ENCODE measurements around the gene NTM. TPM values are rescaled to one million over a fixed set of nuclear protein-coding genes. Genes with fewer than 3 reads are reported as not detected.

NTM gene
- polyA plus RNA-seq, 1 donor (not counting 4 experiments of a cell fraction or from before 2014, with no cell fraction given) = 47.9 TPM

DNA sequence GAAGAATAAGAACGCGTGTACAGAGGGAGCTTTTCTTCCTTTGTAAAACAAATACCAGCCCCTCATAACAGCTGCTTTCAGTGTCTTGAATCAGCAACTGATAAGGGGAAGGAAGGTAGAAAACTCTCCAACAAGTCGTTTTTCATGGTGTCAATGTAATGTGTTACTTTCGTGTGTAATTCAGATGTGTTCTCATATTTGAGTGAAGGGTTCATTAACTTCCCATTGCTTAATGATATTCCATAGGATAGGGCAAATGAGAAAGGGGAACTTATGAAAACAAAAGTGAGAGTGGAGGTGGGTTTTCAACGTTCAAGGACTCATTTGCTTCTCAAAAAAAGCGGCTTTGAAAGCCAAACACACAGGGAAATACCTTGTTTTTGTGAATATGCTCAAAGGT is 452.1 kb downstream of the NTM start:
- Histone ChIP-seq H3K4me1 (ENCODE audit: control insufficient read depth, extremely low read depth, insufficient read depth, low read length) (no peaks in the 10 kb centered on the region), H3K27me3 (ENCODE audit: control insufficient read depth, extremely low read depth, insufficient read depth, low read length) (no peaks in the 10 kb centered on the region), H3K27ac (ENCODE audit: control insufficient read depth, insufficient read depth, low read length) (no peak overlapping the region), H3K36me3 (ENCODE audit: control insufficient read depth in 2 of 2, extremely low read depth in 1 of 2, insufficient read depth in 2 of 2, low read length in 2 of 2) (no peaks in the 10 kb centered on the region), H3K4me3 (ENCODE audit: control insufficient read depth in 2 of 3, extremely low read depth in 1 of 3, insufficient read depth in 2 of 3, low read depth in 1 of 3, low read length in 3 of 3) (no peak overlapping the region), H4K20me1 (ENCODE audit: control insufficient read depth, extremely low read depth, insufficient read depth, low read length) (no peaks in the 10 kb centered on the region), H3K4me2 (ENCODE audit: control insufficient read depth, extremely low read depth, insufficient read depth, low read depth, low read length) (no peak overlapping the region), H3K9me3 (ENCODE audit: control insufficient read depth, low read depth, low read length) (no peaks in the 10 kb centered on the region), H3K9me1 (ENCODE audit: control insufficient read depth, extremely low read depth, insufficient read depth, low read length) (no peaks in the 10 kb centered on the region), H3K79me2 (ENCODE audit: control insufficient read depth, insufficient read depth, low read length) (no peaks in the 10 kb centered on the region), H2AFZ (ENCODE audit: control insufficient read depth, low read length) (no peak overlapping the region), H3K9ac (ENCODE audit: control insufficient read depth, extremely low read depth, insufficient read depth, low read length) (no peak overlapping the region)
- TF ChIP-seq, protein P1, sequence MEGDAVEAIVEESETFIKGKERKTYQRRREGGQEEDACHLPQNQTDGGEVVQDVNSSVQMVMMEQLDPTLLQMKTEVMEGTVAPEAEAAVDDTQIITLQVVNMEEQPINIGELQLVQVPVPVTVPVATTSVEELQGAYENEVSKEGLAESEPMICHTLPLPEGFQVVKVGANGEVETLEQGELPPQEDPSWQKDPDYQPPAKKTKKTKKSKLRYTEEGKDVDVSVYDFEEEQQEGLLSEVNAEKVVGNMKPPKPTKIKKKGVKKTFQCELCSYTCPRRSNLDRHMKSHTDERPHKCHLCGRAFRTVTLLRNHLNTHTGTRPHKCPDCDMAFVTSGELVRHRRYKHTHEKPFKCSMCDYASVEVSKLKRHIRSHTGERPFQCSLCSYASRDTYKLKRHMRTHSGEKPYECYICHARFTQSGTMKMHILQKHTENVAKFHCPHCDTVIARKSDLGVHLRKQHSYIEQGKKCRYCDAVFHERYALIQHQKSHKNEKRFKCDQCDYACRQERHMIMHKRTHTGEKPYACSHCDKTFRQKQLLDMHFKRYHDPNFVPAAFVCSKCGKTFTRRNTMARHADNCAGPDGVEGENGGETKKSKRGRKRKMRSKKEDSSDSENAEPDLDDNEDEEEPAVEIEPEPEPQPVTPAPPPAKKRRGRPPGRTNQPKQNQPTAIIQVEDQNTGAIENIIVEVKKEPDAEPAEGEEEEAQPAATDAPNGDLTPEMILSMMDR (optimal IDR thresholded peaks at IDR 0.05 in 1 of 3, IDR thresholded peaks at IDR 0.05 in 1 of 3, conservative IDR thresholded peaks at IDR 0.05 in 1 of 3; ENCODE audit: extremely low read depth in 1 of 3, insufficient read depth in 2 of 3, low read length in 3 of 3) = no peak
- no peak for TF ChIP-seq EZH2 (IDR thresholded peaks at IDR 0.05; ENCODE audit: low read length)
- FAIRE-seq = no peak
- no peak for DNase-seq (ENCODE audit: low read depth, low spot score)
- dilution Hi-C loops (cut with MboI; ENCODE audit: extremely low pct_ligation_motif_present, low sequenced_read_pairs) = no loop called here

DNA sequence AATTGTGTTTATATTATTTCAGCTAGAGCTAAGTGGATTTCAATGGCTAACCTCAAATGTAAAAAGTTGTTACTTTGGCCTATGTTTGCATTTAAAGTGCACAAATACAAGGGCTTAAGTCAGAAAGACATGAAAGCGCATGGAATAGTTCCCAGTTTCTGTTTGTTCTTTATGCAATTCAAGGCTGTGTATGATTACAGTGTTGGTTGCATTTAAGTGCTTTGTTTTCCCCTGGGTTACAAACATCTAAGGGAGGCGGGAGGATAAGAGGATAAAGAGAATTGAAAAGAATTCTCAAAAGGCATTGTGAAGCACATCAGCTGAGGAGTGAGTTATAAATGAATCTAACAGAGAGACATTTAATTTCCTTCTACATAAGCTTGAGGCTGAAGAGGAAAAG is 453.4 kb downstream of the NTM start:
- Histone ChIP-seq H3K27ac (ENCODE audit: control insufficient read depth, insufficient read depth, low read length) (no peak overlapping the region), H2AFZ (ENCODE audit: control insufficient read depth, low read length) (no peak overlapping the region), H3K9ac (ENCODE audit: control insufficient read depth, extremely low read depth, insufficient read depth, low read length) (no peak overlapping the region), H3K4me1 (ENCODE audit: control insufficient read depth, extremely low read depth, insufficient read depth, low read length) (no peaks in the 10 kb centered on the region), H4K20me1 (ENCODE audit: control insufficient read depth, extremely low read depth, insufficient read depth, low read length) (no peaks in the 10 kb centered on the region), H3K9me3 (ENCODE audit: control insufficient read depth, low read depth, low read length) (no peaks in the 10 kb centered on the region), H3K79me2 (ENCODE audit: control insufficient read depth, insufficient read depth, low read length) (no peaks in the 10 kb centered on the region), H3K36me3 (ENCODE audit: control insufficient read depth in 2 of 2, extremely low read depth in 1 of 2, insufficient read depth in 2 of 2, low read length in 2 of 2) (no peaks in the 10 kb centered on the region), H3K27me3 (ENCODE audit: control insufficient read depth, extremely low read depth, insufficient read depth, low read length) (no peaks in the 10 kb centered on the region), H3K9me1 (ENCODE audit: control insufficient read depth, extremely low read depth, insufficient read depth, low read length) (no peaks in the 10 kb centered on the region), H3K4me2 (ENCODE audit: control insufficient read depth, extremely low read depth, insufficient read depth, low read depth, low read length) (no peak overlapping the region), H3K4me3 (ENCODE audit: control insufficient read depth in 2 of 3, extremely low read depth in 1 of 3, insufficient read depth in 2 of 3, low read depth in 1 of 3, low read length in 3 of 3) (no peak overlapping the region)
- DNase-seq (ENCODE audit: low read depth, low spot score) (no peak), FAIRE-seq (no peak)
- no peak for TF ChIP-seq EZH2 (IDR thresholded peaks at IDR 0.05; ENCODE audit: low read length)
- TF ChIP-seq, protein P1 (optimal IDR thresholded peaks at IDR 0.05 in 1 of 3, IDR thresholded peaks at IDR 0.05 in 1 of 3, conservative IDR thresholded peaks at IDR 0.05 in 1 of 3; ENCODE audit: extremely low read depth in 1 of 3, insufficient read depth in 2 of 3, low read length in 3 of 3) = no peak
- dilution Hi-C loops (cut with MboI; ENCODE audit: extremely low pct_ligation_motif_present, low sequenced_read_pairs) = no loop called here
